HG02938 (cell line): ENCODE results near the gene LAMA3.

Experiments
- ATAC-seq: cut with Tn5 transposase; IDR thresholded peaks from one replicate; pipeline ENCODE4 v1.9.1; 2021; ENCODE audit warnings: mild to moderate bottlenecking, moderate library complexity; ENCODE audit not compliant: unreplicated experiment

LAMA3 gene

GRCh38 chr18:23763343-23763742 lies 74.1 kb downstream of the LAMA3 start:
- ATAC-seq: no peak

DNA sequence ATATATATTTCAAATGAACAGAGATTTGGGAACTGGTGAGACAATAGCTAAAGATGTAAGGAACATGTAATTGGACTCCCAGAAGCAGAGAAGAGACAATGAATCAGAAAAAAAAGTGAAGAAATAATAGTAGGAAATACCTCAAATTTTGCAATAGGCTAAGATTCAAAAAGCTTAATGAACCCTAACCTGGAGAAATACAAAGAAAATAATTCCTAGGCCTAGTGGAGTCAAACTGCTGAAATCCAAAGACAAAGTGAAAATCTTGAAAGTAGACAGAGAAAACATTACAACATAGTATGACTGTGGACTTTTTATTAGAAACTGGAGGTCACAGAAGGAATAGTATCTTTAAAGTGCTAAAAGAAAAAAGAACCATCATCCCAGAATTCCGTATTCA lies 76.7 kb downstream of the LAMA3 start:
- ATAC-seq: no peak

DNA sequence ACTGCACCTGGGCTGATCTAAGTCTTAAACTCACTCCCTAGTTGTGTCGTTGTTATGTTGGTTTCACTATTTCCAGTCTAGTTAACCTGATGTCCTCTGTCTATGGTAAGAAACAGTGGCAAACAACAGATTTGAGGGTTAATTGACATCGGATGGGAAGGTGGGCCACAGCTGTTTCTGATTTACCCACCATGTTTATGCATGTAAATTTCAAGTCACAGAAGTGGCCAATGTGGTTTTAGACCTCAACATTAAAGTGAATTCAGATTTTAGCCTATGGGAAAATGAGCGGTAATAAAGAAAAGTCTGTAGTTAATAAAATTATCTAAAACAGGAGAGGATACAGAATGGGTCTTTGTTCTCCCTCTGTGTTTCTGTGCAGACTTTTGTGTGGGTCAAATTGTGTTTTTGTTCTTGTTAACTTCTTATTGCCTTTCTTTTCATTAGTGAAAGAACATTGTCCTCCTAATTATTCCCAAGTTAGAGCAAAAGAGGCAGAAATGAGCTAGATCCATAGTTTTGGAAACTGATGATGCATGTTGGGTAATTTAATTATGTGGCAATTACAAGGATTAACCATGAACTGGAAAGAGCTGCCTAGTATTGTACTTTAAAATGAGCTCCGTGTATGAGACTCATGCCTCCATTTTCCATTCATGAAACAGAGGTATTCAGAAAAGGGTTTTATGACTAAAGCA lies 83.2 kb downstream of the LAMA3 start:
- no peak for ATAC-seq

GRCh38 chr18:23776306-23776705 lies 87.1 kb downstream of the LAMA3 start:
- no peak for ATAC-seq

- ATAC-seq: no peak
Observed at GRCh38 chr18:23778828-23779227, 89.6 kb downstream of the LAMA3 start.

DNA sequence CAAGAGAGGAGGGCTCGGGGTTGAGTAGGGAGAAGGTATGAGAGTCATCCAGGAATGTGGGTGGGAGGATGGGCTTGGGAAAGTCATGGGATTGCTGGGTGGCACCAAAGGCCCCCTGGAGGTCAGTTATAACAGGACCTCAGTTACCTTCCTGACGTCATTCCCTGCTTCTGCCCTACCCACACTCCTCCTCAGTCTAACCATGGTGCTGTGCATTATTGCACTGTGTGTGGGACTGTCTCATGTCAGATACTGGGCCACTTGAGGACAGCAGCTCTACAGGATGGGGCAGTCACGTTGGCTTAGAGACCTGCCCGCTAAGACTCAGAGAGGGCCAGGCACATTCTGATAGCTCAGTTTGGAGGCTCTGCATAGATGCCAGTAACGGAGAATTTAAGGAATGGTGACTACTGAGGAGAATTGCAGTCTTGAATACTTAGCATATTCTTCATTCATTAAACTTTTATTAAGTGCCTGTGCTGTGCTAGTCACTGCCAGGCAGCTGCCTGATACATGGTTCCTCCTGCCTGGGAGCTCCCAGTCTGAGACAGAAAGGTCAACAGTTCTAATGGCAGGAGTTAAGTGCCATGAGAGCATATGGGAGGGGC lies 90.5 kb downstream of the LAMA3 start:
- ATAC-seq: no peak

GRCh38 chr18:23784832-23785245 lies 95.6 kb downstream of the LAMA3 start:
- ATAC-seq: no peak

GRCh38 chr18:23793051-23793450 lies 103.8 kb downstream of the LAMA3 start:
- no peak for ATAC-seq

DNA sequence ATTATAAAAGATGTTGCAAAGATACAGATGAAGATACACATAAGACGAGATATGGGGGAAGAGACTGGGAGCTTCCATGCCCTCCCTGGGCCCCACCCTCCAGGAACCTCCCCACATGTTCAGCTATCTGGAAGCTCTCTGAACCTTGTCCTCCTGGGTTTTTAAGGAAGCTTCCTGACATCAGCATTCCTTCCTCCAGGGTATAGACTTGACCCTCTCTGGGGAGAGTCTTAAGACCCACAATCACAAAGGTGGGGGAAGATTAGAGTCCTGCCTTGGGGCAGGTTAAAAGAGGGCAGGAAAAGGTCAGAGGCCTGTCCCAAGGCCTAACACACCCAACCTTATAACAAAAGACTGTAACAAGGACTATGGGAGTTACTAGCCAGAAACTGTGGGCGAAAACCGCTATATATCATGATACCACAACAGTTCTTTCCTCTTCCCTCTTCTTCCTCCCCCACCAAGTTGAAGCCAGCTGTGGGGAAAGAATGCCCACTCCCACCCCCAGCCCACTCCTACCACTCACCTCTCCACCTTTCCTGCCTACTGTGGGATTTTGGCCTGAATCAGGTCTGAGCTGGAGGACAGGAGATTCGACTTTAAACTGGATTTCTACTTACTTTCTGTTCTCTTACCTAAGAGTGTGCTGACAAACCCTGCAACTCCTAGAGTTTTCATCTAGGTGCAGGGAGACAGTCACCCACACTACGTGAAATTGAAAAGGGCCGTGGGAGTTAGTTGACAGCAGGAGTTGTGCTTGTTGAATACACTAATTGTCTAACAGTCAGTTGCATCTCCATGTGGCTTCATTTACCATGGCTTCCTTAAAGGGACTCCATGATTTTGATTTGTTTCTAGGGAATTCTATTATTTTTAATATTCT lies 105.0 kb downstream of the LAMA3 start:
- ATAC-seq: no peak

DNA sequence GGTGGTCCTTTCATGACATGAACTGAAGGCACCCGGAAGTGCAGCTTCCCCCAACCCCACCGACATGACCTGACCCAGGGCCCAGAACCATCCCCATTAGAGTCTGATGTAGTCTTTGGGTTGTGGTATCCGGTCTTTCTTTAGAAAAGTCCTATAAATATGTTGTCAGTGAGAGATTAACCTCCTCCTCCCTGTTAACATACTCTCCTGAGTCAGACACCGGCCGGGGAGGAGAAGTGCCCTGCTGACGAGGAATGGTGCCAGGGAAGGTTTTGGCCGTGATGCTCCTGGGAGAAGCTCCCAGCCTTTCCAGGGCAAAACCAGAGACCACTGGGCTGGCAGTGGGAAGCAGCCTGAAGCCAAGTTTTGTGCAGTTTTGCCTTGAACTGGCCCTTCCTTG lies 109.0 kb downstream of the LAMA3 start:
- no peak for ATAC-seq

DNA sequence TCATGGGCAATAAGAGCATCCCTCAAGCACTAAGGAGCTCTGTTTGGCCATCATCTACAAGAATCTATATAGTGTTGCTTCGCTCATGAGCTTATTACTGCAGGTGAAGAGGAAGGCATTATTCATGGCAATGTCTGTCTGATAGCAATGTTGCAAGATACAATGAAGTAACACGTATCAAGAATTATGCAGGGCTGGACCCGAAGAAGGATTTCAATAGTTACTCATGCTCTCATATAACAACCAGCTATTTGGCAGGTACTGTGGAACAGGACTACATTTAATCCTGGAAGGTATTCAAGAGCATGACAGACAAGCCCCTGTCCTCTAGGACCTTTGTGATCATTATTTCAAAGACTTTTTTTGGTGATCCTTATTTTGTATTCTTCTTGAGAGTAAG lies 109.6 kb downstream of the LAMA3 start:
- no peak for ATAC-seq

DNA sequence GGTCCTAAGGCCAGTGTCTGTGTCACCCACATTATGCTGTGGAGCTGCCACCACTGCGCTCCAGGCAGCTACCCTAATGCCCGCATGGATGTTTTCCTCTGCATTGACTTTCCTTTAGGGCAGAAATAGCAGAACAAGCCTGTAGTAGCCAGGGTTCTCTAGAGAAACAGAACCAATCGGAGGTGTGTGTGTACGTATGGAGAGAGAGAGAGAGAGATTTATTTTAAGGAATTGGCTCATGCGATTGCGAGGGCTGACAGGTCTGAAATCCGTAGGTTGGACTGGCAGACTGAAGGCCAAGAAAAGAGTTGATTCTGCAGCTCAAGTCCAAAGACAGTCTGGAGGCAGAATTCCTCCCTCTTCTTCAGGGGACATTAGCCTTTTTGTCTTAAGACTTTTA lies 110.3 kb downstream of the LAMA3 start:
- no peak for ATAC-seq

GRCh38 chr18:23800902-23801301 lies 111.6 kb downstream of the LAMA3 start:
- ATAC-seq: no peak

DNA sequence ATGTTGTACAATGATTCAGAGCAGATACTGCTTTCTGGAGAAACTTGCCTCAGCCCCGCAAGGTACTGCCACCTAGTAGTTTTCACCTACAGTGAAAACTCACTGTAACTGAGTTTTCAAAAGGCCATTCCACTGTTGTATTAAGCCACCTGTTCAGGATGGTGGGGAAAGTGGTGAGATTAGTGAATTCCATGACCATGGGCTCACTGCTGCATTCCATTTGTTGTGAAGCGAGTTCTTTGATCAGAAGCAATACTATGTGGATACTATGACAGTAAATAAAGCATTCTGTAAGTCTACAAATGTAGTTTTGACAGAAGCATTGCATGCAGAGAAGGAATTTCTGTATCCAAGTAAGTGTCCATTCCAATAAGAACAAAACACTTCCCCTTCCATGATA lies 113.6 kb downstream of the LAMA3 start:
- no peak for ATAC-seq

DNA sequence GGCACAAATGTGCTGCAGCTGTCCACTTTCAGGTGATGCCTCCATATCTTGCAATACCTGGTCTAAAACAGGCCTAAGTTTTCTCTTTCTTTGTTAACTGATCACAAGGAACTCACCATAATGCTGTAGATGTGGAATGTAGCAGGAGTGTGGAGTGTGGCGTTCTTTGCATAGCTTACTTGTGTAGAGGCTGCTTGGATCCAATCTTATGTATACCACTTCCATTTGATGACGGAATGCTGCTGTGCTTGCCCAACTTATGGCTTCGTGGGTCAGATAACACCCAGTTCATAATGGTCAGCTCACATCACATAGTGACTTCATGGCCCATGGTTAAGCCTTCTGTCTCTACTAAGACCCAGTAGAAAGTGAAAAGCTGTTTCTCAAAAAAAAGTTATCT lies 114.5 kb downstream of the LAMA3 start:
- ATAC-seq: no peak

- no peak for ATAC-seq
Observed at GRCh38 chr18:23805898-23806297, 116.6 kb downstream of the LAMA3 start.

GRCh38 chr18:23809415-23809814 lies 120.2 kb downstream of the LAMA3 start:
- no peak for ATAC-seq

- ATAC-seq: no peak
Observed at GRCh38 chr18:23810396-23810795, 121.1 kb downstream of the LAMA3 start.

DNA sequence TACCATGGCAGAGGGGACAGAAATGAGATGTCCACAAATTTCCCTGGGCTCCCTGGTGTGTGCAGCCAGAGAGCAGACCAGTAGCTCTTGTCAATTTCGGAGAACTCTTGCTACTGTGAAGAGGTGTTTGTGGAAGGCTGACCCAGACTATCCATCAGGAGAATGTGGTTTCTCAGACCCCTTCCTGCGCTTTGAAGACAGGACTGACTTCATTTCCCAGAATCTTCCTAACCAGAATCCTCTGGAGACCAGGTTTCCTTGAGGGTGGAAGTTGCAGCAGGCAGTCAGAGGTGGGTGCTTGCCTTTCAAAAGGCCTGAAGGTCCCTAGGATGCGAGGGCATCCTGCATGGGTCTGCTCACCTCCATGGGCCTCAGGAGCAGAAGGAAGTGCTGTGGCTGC lies 121.9 kb downstream of the LAMA3 start:
- ATAC-seq: no peak

- no peak for ATAC-seq
Observed at GRCh38 chr18:23812546-23813440, 123.5 kb downstream of the LAMA3 start.
